GM19193 (cell line): ENCODE results near the gene CNTN4.

ENCODE experiments used
- POLR2A ChIP-seq: IDR thresholded peaks from 4 replicates; pipeline ENCODE4 v1.6.1; 2011; ENCODE audit not compliant: insufficient read depth, insufficient read length; ENCODE audit errors: extremely low read depth

Gene CNTN4

DNA sequence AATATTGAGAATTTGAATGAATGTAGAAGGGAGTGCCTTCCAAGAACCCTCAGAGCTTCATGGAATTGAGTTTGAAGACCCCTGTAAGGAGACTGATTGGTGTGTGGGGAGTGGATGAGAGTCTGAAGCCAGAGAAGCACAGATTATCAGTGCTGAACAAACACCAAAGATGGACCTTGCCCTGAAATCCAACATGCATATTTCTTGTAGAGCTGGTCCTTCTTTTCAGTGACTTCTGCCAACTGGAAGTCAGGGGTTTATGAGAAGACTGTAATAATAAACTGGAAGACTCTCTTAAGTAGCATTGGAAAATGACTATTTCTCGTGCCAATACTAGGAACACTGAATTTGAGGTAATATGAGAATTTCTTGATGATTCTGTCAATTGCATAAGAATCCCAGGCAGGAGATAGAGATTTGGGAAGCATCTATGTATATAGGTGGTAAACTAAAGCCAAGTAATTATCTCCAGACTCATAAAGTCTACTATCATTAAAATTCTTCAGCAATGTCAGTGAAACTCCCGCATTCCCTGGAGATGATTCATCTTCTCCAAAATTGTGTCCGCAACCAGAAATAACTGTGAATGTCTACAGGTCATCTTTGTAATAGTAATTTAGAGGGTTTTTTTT, 797.8 kb downstream of the CNTN4 start:
- TF ChIP-seq POLR2A = no peak

DNA sequence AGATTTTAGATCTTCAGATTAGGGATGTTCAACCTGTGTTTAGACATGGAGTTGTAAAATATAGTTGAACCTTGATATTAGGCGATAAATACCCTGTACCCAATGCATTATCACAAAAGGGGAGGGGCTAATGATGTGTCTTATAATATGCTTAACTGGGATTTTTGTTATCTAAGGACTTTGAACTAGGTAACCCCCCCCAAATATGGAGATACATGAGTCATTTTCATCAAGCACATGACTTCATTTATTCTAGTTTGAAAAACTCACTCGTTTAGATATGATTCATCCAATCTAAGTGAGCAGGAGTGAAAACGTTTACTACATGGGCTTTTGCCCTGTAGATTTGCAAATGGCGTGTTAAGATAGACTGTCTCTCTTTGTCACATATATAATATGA, 799.2 kb downstream of the CNTN4 start:
- TF ChIP-seq POLR2A = no peak

DNA sequence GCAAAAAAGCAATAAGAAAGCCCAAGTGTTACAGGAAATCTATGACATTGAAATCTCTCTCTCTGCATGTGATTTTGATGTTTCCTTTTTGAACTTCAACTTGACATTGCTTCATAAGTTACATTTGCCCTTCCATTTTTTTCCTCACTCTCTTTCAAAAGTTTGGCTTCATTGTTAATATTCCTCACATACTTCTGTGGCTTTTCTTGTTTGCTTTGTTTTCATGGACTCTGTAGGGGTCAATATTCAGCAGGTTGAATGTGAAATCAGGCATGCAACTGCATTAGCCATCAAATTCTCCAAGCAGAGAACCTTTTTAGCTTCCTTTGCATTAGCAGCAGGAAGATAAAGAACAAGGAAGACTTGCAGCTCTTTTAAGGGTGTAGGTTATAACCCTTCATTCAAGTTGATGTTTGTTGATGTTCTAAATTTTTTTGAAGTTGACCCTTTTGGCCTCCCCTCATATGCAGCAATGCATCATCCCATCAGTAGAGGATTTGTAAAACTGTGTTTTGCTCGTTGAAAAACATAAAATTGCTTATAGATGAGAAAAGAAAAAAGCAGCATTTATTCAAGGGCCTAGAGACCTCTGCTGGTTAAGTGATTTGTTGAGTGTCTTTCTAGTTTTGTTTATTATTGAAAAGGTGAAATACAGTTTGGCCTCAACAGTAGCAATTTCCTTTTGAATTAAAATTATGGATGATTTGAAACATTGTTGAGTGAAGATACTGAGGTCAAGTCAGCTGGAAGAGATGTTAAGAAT, 800.1 kb downstream of the CNTN4 start:
- no peak for TF ChIP-seq POLR2A

DNA sequence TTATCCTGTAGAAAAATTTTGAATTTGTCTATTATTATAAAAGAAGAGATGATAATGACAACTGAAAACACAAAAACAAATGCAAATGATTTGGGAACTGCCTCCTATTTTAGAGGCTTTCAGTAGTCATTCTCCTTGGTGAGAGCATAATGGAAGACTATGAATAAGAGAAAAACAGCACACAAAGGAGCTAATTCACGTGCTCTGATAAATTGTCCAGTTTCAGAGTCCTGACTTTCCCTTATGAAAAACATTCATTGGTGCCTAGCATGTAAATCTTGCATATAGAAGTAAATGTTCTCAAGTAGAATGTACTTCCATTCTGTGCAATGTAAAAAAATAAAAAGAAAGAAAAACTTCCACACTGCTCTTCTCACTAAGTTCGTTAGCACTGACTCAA, 805.4 kb downstream of the CNTN4 start:
- no peak for TF ChIP-seq POLR2A

DNA sequence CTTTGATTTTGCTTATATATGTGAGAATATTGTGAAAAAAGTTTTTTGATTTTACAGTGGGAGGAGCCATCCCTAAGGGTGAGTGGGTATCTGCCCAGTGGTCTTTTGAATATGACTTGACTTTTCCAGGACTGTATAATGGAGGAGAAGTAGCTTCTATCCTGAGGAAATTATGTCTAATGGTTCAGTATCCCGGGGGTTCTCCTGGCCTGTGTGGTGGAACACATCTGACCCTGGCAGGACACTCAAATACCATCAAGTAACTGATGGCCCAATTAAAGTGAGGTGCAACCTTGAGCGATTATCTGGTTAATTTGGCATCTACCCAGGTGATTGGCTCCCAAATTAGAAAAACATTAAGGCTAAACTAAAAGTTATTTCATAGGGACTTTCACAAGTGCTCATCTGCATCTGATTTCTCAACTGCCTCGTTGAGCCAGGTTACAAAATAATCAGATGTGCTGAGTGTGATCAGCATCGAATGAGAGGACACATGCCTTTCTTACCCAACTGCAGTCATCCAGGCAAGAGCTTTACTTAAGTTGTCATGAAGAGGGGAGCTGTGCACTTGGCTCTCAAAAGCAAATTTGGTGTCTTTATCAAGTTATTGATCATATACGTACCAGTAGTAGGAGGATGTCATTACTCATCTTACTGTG, 810.2 kb downstream of the CNTN4 start:
- no peak for TF ChIP-seq POLR2A

DNA sequence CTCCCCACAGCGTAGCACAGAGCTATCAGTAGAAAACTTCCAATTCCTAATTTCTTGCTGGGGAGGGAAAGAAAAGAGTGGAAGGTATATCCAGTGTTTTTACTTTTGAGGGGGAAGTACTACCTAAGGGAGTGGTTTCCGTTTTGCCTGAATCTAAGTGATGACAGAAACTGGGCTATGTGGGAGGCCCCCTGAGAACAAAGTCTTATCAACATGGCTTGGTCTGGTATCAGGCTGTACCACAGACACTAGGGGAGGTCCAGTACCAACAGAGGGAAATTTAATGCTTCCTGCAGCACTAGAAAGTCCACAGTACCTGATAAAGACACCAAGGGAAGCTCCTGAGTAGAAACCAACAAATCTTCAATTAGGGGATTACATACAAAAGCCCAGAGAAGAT, 812.3 kb downstream of the CNTN4 start:
- TF ChIP-seq POLR2A = no peak

DNA sequence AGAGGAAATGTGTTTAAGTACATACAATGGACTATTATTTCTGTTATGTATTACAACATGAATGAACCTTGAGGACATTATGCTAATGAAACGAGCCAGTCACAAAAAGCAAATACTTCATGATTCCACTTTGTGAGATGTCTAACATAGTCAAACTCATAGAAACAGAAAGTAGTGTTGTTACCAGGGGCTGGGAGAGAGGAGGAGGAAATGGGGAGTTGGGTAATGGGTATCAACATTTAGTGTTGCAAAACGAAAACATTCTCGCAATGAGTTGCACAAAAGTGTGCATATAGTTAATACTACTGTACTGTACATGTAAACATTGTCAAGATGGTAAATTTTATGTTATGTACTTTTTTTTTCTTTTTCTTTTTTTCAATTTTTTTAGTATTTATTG, 817.2 kb downstream of the CNTN4 start:
- TF ChIP-seq POLR2A = no peak

DNA sequence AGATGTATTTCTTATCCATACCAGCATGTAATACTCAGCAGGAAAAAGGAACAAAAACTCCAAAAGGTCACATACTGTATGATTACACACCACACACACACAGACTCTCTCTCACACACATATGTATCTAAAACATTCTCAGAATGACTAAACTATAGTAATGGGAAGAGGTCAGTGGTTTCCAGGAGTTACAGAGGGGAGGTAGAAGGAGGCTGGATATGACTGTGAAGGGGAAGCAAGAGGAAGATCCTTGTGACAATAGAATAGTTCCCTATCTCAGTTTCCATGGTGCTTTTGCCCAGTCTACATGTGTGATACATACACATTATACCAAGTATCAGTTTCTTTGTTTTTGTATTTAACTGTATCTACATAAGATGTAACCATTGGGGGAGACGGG, 821.4 kb downstream of the CNTN4 start:
- TF ChIP-seq POLR2A = no peak

DNA sequence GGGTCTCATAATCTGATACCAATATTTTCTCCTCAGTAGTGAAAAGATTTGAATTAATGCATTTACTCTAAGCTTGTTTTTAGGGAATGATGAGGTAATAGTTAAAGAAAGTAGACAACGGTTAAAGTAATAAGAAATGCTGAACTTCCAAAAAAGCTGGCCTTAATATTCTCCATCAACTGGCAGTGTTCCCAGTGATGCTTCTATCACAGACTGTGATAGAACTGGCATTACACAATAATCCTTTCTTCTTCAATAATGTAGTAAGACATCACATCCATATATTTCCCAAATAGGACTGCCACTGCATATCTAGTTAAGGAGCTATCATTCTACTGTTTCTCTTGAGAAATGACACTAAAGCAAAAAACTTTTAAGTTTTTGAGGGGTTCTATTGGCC, 822.8 kb downstream of the CNTN4 start:
- no peak for TF ChIP-seq POLR2A

DNA sequence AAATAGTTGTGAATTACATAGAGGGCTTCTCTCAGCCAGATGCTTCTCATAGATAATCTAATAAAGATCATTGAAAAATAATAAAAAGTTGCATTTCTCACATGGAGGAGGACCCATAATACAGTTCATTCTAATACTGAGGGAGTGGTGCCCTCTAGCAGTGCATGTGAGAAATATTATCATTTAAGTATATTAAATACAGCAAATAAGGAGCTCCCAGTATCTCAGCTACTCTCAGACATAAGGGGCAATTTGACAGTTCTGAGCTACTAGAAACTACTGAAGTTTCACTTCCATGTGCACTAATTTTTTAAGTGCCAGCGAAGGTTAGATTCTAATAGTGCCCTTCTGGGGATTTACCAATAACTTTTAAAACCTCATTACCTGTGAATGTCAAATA, 823.2 kb downstream of the CNTN4 start:
- TF ChIP-seq POLR2A = no peak

DNA sequence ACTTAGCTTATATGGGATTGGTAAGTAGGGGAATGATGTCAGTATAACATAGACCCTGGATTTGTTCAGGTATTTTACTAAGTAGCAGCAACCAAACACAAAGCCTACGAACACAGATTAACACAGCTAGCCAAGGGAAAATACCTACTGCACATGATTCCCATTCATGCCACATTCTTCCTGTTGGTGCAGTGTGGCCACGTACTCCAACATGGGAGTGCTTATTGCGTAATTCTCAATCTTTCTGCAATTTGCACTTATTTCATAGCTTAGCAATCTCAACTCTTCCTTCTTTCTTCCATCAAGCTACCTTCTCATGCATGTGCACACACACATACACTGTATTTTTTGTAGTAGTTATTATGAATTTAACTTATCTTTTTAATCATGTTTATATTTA, 824.7 kb downstream of the CNTN4 start:
- no peak for TF ChIP-seq POLR2A

DNA sequence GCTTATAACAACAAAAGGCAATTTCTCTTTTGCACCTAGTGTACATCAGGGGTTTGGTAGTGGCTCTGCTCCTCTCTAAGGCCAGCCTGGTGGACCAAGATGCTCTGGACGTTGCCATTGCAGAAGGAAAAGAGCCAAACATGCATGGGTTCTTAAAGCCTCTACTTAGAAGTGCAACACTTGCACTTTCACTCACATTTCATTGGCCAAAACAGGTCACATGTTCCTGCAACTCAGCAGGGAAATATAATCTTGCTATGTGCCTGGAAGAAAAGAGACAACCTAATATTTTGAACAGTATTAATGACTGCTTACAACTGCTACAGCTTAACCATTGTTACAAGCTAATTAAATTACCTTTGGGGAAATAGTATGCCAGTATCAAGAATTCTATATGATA, 828.6 kb downstream of the CNTN4 start:
- no peak for TF ChIP-seq POLR2A

DNA sequence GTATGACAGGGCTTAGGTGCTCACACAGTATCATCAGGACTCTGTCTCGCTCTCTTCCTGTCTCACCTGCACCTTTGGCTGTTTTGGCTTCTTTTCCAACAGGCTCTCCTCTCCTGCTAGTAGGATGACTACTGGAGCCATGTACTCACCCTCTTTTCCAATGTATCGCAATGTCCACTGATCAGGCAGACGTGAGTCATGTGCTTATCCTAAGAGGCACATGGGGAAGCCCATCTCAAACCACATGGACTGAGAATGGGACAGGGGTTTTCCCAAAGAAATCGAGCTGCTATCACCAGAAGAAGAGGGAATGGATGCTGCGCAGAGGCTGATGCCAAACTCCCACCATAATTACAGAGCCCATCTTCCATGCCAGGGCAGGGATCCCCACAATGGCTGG, 830.9 kb downstream of the CNTN4 start:
- no peak for TF ChIP-seq POLR2A

DNA sequence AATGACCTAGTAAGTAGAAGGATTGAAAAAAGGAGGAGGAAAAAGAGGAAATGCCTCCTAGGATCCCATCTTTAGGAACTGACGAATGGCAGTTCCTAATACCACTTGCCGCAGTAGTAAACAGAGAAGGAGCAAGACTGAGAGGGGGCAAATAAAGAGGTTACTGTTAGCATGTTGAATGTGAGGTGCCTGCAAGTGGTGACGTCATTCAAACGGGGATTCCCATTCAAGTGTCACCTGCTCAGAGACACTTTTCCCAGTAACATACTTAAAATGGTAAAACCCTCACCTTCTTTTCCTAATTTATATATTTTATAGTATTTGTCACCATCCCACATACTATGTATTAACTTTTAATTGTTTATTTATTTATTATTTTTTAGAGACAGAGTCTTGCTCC, 832.6 kb downstream of the CNTN4 start:
- no peak for TF ChIP-seq POLR2A

DNA sequence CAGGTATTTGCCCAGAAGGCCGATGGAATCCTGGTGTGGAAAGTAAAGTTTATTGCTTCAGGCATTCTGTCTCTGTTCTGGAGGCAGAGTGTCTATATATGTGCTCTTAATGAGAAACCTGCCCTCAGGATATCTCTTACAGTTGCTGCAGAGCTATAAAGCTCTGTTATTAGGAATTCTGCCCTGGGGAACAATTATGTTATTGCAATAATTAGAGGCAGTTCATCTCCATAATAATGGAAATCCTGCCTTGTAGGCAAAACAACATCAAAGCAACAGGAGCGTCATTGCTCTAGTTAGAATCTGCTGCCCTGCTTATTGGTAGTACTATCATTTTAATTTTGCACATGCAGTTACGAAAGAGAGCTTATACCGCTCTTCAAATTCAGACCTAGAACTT, 835.9 kb downstream of the CNTN4 start:
- TF ChIP-seq POLR2A = no peak

DNA sequence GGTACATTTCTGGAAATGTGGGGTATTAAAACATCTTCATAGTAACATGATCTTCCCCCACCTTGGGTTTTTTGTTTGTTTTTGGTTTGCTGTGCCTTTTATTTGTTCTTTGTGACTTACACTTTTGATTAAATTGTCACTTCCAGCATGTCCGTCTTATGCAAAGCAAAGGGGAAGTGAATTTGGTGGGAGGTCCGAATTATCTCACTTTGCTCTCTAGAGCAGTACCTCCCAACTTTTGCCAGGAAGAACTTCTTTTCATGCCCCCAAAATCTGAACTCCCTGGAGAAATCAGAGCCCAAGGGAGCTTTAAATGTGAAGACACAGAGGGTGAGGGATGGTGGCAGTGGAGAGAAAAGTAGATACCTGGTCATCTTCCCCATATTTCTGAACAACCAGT, 838.4 kb downstream of the CNTN4 start:
- TF ChIP-seq POLR2A = no peak
